ENCODE data around the gene CALD1. TPM values are rescaled to one million over a fixed set of nuclear protein-coding genes. Genes with fewer than 3 reads are reported as not detected.

Gene CALD1
- total RNA-seq, 4 donors from 2014 or later: 32.3 to 462 (median 98.4) TPM

DNA sequence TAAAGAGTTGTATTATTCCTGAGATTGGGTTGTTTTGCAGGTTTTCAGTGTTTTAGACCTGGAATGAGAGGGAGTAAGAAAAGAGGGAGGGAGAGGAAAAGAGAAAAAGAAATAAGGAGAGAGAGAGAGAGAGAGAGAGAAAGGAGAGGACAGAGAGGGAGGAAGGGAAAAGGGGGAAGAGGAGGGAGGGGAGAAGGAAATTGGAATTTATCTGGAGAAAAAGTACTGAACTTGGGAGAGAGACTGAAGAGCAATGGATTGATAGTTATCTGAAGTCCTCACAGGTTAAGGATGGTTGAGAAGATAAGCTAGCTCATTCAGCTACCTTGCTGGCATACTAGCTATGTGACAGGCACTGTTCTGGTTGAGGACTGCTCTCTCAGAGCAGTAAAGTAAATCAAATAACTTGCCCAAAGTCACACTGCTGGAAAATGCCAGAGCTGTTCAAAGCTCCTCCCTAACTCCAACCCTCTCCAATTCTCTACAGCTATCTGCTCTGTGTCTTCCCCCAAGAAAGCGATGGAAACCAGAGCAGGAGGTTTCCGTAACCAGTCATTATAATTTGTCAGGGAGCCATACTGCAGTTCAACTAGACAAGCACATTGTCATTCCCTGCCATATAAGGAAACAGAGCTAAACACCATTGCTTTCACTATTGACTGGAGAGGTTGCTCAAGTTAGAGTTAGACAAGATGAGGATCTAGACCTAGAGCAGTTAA, 10.7 kb downstream of the CALD1 start:
- H3K27ac ChIP-seq: peak overlapping the region; percentile 38 to 77 (median 69)
- DNase-seq: no peak
- 69 to 78% methylated on average over 2 of the region's 2 CpGs for WGBS, 2 donors
- peak overlapping the region in 1 of 4 donors; percentile 6 for H3K4me3 ChIP-seq
- peaks cover 0 to 4% (median 0%) of the 10 kb centered on the region in 3 donors for H3K36me3 ChIP-seq
- no peaks in the 10 kb centered on the region for H3K27me3 ChIP-seq
- no peaks in the 10 kb centered on the region for H3K9me3 ChIP-seq
- peaks cover 0 to 25% (median 0%) of the 10 kb centered on the region in 3 donors for H3K4me1 ChIP-seq
- no peak for TF ChIP-seq POLR2A (IDR thresholded peaks at IDR 0.05)
- TF ChIP-seq, protein P1, sequence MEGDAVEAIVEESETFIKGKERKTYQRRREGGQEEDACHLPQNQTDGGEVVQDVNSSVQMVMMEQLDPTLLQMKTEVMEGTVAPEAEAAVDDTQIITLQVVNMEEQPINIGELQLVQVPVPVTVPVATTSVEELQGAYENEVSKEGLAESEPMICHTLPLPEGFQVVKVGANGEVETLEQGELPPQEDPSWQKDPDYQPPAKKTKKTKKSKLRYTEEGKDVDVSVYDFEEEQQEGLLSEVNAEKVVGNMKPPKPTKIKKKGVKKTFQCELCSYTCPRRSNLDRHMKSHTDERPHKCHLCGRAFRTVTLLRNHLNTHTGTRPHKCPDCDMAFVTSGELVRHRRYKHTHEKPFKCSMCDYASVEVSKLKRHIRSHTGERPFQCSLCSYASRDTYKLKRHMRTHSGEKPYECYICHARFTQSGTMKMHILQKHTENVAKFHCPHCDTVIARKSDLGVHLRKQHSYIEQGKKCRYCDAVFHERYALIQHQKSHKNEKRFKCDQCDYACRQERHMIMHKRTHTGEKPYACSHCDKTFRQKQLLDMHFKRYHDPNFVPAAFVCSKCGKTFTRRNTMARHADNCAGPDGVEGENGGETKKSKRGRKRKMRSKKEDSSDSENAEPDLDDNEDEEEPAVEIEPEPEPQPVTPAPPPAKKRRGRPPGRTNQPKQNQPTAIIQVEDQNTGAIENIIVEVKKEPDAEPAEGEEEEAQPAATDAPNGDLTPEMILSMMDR (IDR thresholded peaks at IDR 0.05): no peak
- intact Hi-C loops (cut with DNase I): no loop called here

DNA sequence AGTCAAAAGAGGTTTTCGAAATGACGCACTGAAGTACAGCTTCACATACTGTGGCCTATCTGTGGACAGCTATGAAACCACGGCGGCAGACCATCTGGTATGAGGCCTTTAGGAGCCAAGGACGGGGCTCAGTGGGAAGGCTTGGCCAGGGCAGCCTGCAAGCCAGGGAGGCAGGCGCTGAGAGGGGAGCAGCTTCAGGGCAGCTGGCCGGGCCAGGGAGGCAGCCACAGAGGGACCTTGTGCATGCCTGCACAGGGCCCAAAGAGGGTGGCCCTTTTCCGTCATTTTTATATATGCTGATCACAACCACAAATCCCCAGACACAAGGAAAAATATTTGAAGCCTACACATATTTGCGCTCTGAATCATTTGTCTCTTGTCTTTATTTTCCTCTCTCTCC, 13.5 kb downstream of the CALD1 start:
- Histone ChIP-seq H3K27ac (peak overlapping the region in 3 of 4 donors; percentile 42 to 77 (median 69)), H3K27me3 (no peaks in the 10 kb centered on the region), H3K4me3 (peak overlapping the region in 1 of 4 donors; percentile 12), H3K36me3 (peaks cover 0 to 4% (median 0%) of the 10 kb centered on the region in 3 donors), H3K4me1 (peaks cover 0 to 18% (median 0%) of the 10 kb centered on the region in 3 donors), H3K9me3 (no peaks in the 10 kb centered on the region)
- intact Hi-C loops (cut with DNase I): no loop called here
- 67 to 86% methylated on average over 7 to 9 of the region's 9 CpGs for WGBS, 2 donors
- TF ChIP-seq, protein P1 (IDR thresholded peaks at IDR 0.05): no peak
- TF ChIP-seq POLR2A (IDR thresholded peaks at IDR 0.05): no peak
- no peak for DNase-seq

DNA sequence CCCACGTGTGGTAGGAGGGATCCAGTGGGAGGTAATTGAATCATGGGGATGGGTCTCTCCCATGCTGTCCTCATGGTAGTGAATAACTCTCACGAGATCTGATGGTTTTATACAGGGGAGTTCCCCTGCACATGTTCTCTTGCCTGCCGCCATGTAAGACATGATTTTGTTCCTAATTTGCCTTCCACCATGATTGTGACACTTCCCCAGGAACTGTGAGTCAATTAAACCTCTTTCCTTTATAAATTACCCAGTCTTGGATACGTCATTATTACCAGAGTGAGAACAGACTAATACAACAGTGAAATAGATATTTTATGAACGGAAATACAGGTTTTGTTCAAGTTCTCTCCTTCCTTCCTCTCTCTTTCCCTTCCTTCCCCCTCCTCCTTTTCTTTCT, 15.8 kb downstream of the CALD1 start:
- TF ChIP-seq, protein P1 (IDR thresholded peaks at IDR 0.05): no peak
- TF ChIP-seq POLR2A (IDR thresholded peaks at IDR 0.05): no peak
- WGBS, 2 donors: 79 to 83% methylated on average over 5 of the region's 5 CpGs
- peaks cover 0 to 4% (median 0%) of the 10 kb centered on the region in 3 donors for H3K36me3 ChIP-seq
- no peak overlapping the region for H3K4me3 ChIP-seq
- H3K27me3 ChIP-seq: no peaks in the 10 kb centered on the region
- H3K27ac ChIP-seq: no peak overlapping the region
- no peaks in the 10 kb centered on the region for H3K9me3 ChIP-seq
- intact Hi-C loops (cut with DNase I): no loop called here
- peaks cover 0 to 14% (median 0%) of the 10 kb centered on the region in 3 donors for H3K4me1 ChIP-seq
- DNase-seq: no peak

DNA sequence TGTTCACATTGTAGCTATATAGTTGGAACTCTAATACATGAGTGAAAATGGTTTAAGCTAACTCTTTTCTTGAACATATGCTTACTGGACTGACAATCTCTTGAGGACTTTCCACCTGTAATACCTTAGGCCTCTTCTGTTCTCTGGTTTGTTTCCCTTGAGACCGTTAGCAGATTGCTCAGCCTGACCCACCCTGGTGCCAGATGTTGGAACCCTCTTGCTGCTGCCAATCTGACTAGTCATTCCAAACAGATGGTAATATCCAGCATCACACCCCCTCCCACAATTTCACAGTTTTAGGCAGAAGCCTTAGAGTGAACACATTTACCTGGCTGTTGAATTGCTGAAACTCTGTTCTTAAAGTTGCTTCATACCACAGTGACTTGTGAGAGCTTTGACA, 18.7 kb downstream of the CALD1 start:
- Histone ChIP-seq H3K4me1 (peaks cover 0 to 10% (median 0%) of the 10 kb centered on the region in 3 donors), H3K9me3 (no peaks in the 10 kb centered on the region), H3K36me3 (peaks cover 0 to 4% (median 0%) of the 10 kb centered on the region in 3 donors), H3K27ac (no peak overlapping the region), H3K4me3 (no peak overlapping the region), H3K27me3 (no peaks in the 10 kb centered on the region)
- no peak for DNase-seq
- intact Hi-C loops (cut with DNase I): no loop called here
- TF ChIP-seq, protein P1 (IDR thresholded peaks at IDR 0.05): no peak
- TF ChIP-seq POLR2A (IDR thresholded peaks at IDR 0.05): no peak
- WGBS, 2 donors: 50 to 77% methylated on average over 1 of the region's 1 CpG

DNA sequence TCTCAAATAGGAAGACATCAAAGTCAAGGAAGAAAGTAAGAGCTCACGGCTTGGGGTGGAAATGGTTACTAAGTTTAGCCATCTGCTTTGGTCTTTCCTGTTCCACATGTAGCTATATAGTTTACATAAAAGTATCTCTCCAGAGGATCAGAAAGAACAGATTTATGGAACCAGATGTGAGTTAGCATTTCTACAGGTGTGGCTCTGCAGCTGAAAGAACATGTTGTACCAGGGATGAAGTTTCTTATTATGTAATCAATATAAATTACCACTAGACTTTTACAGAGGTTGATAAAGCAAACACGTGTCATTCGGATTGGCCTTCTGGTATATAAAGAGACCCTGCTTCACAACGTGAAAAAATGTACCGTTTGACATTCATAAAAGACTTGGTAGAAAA, 19.9 kb downstream of the CALD1 start:
- no peak overlapping the region for H3K27ac ChIP-seq
- 48 to 50% methylated on average over 5 of the region's 5 CpGs for WGBS, 2 donors
- H3K4me1 ChIP-seq: peaks cover 0 to 10% (median 0%) of the 10 kb centered on the region in 3 donors
- no peak overlapping the region for H3K4me3 ChIP-seq
- intact Hi-C loops (cut with DNase I): no loop called here
- no peaks in the 10 kb centered on the region for H3K27me3 ChIP-seq
- no peak for TF ChIP-seq POLR2A (IDR thresholded peaks at IDR 0.05)
- TF ChIP-seq, protein P1 (IDR thresholded peaks at IDR 0.05): no peak
- H3K36me3 ChIP-seq: peaks cover 0 to 4% (median 0%) of the 10 kb centered on the region in 3 donors
- H3K9me3 ChIP-seq: no peaks in the 10 kb centered on the region
- no peak for DNase-seq
